Vagina (tissue), 2 donors: ENCODE data around the gene TGFBR2. TPM values are rescaled to one million over a fixed set of nuclear protein-coding genes. Genes with fewer than 3 reads are reported as not detected.

Experiments
- DNase-seq, 2 donors: peaks; one replicate each; pipeline ENCODE4 v3.0.0-alpha.2; 2017; ENCODE audit errors: extremely low spot score in 2 of 2
- H3K27ac ChIP-seq: fragments of 200-600 bp; sonication (generic); one replicate; pipeline ENCODE4 v1.5.1; 2019
- H3K27me3 ChIP-seq: fragments of 200-600 bp; sonication (generic); one replicate; pipeline ENCODE4 v1.5.1; 2019
- H3K36me3 ChIP-seq, 2 donors: fragments of 200-600 bp; sonication (generic); one replicate each; pipeline ENCODE4 v1.5.1; 2017 to 2019
- H3K4me1 ChIP-seq: fragments of 200-600 bp; sonication (generic); one replicate; pipeline ENCODE4 v1.5.1; 2019
- H3K4me3 ChIP-seq, 2 donors: fragments of 200-600 bp; sonication (generic); 1 replicate in 1 of 2; 2 replicates in 1 of 2; pipeline ENCODE4 v1.5.1; 2016 to 2019
- H3K9me3 ChIP-seq: fragments of 200-600 bp; sonication (generic); one replicate; pipeline ENCODE4 v1.5.1; 2019
- CTCF ChIP-seq, 3 experiments: fragments of 450-650 bp in 2 of 3; fragments of 200-600 bp in 1 of 3; sonication (generic) in 1 of 3; IDR thresholded peaks; one replicate each; pipeline ENCODE4 v1.5.1; 2017 to 2019; ENCODE audit warnings: antibody characterized with exemption in 3 of 3, mild to moderate bottlenecking in 2 of 3, moderate library complexity in 2 of 3
- POLR2A ChIP-seq, 2 donors: fragments of 450-650 bp; IDR thresholded peaks; one replicate each; pipeline ENCODE4 v1.6.1; 2017; ENCODE audit warnings: antibody characterized with exemption in 2 of 2, mild to moderate bottlenecking in 2 of 2, moderate library complexity in 2 of 2
- POLR2AphosphoS5 ChIP-seq, 2 donors: sonication (generic); formaldehyde crosslinking; IDR thresholded peaks; one replicate each; pipeline ENCODE4 v1.9.0; 2017; ENCODE audit warnings: antibody characterized with exemption in 2 of 2, mild to moderate bottlenecking in 2 of 2, low read depth in 1 of 2; ENCODE audit not compliant: insufficient read depth in 1 of 2
- intact Hi-C: fragments of 100-400 bp; cut with DNase I; formaldehyde crosslinking; loops from one replicate; pipeline ENCODE4 v1.15.1; 2023
- total RNA-seq: library from RNA; depleted of rRNA; stranded (reverse); fragments of >200 nt; gene quantifications from one replicate; pipeline ENCODE4 v1.2.3, GENCODE V29; 2016

The TGFBR2 gene
- 176 TPM for total RNA-seq

- H3K9me3 ChIP-seq: no peaks in the 10 kb centered on the region
- intact Hi-C loops: loop anchor here (10.0 kb wide), 1 partner anchor 82 kb away; no protein-coding TSS in a partner anchor
- TF ChIP-seq POLR2A (IDR thresholded peaks at IDR 0.05) (peak in 1 of 2 donors; percentile 84), POLR2AphosphoS5 (IDR thresholded peaks at IDR 0.05; ENCODE audit: insufficient read depth in 1 of 2, low read depth in 1 of 2) (peak; percentile 87 to 92), CTCF (IDR thresholded peaks at IDR 0.05) (no peak)
- H3K4me1 ChIP-seq: peaks cover 14% of the 10 kb centered on the region
- H3K27ac ChIP-seq: peak within 1 kb of the TSS; percentile 96
- no peaks in the 10 kb centered on the region for H3K36me3 ChIP-seq
- H3K27me3 ChIP-seq: no peaks in the 10 kb centered on the region
- peak in 1 of 2 donors; percentile 98 for DNase-seq
- H3K4me3 ChIP-seq: peak within 1 kb of the TSS; percentile 75 to 92
Observed at GRCh38 chr3:30606301-30607031, at the start of gene TGFBR2. TSS of gene TGFBR2 (plus strand) at chr3:30606601. CDS start at chr3:30606884, 283 bp downstream.

DNA sequence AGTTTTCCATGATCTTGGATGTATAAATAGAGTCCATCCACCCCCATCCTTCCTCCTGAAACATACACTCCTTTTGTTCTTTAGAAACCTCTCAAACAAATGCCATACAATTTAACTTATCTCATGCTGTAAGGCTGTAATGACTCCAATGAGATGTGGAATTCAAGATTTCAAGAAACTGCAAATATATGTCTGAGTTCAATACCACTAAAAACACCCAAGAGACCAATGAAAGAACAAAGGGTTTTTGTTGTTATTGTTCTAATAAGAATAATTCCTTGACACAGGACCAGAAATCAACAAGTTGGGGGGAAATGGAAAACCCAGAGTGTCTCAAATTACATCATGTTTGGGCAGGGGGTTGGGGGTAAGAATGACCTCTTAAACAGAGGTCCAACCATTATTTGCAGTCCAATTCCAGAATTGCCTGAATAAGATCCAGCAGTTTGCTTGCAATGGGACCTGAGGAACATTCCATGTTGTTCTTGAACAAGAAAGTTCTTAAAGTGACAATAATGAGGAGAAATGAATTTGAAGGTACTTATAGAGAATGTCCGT is 48.6 kb upstream of the TGFBR2 start:
- Histone ChIP-seq H3K36me3 (no peaks in the 10 kb centered on the region), H3K27ac (no peak overlapping the region), H3K9me3 (no peaks in the 10 kb centered on the region), H3K27me3 (no peaks in the 10 kb centered on the region), H3K4me1 (no peaks in the 10 kb centered on the region), H3K4me3 (no peak overlapping the region)
- TF ChIP-seq POLR2A (IDR thresholded peaks at IDR 0.05) (no peak), POLR2AphosphoS5 (IDR thresholded peaks at IDR 0.05; ENCODE audit: insufficient read depth in 1 of 2, low read depth in 1 of 2) (no peak), CTCF (IDR thresholded peaks at IDR 0.05) (no peak)
- DNase-seq: no peak
- intact Hi-C loops: no loop called here

- H3K9me3 ChIP-seq: no peaks in the 10 kb centered on the region
- no peak overlapping the region for H3K27ac ChIP-seq
- intact Hi-C loops: no loop called here
- H3K4me1 ChIP-seq: no peaks in the 10 kb centered on the region
- no peaks in the 10 kb centered on the region for H3K27me3 ChIP-seq
- DNase-seq: no peak
- no peaks in the 10 kb centered on the region for H3K36me3 ChIP-seq
- TF ChIP-seq CTCF (IDR thresholded peaks at IDR 0.05): no peak
- TF ChIP-seq POLR2AphosphoS5 (IDR thresholded peaks at IDR 0.05; ENCODE audit: insufficient read depth in 1 of 2, low read depth in 1 of 2): no peak
- TF ChIP-seq POLR2A (IDR thresholded peaks at IDR 0.05): no peak
- H3K4me3 ChIP-seq: no peak overlapping the region
Observed at GRCh38 chr3:30563956-30564355, 42.4 kb upstream of the TGFBR2 start.

DNA sequence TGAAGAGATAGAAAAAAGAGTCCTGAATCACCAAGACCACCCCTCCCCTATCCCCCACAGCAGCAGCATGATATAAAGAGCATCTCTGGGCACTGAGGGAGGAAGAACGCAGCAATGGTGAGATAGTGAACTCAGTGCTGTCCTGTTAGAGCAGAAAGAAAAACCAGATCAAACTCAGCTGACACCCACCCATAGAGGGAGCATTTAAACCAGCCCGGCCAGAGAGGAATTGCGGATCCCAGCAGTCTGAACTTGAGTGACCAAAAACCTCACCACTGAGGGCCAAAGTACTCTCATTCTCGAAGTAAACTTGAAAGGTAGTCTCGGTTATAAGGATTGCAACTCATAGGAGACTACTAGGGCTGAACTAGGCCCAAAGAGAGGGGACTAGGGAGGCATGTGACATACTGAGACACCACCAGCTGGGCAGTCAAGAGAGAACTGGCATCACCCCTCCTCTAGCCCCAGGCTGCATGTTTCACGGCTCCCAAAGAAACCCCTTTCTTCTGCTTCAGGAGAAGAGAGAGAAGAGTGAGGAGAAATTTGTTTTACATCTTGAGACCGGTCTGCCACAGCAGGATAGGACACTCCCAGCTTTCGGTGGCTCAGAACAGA is 39.2 kb upstream of the TGFBR2 start:
- no peak for DNase-seq
- no peaks in the 10 kb centered on the region for H3K36me3 ChIP-seq
- H3K27ac ChIP-seq: no peak overlapping the region
- no peaks in the 10 kb centered on the region for H3K9me3 ChIP-seq
- intact Hi-C loops: no loop called here
- no peaks in the 10 kb centered on the region for H3K27me3 ChIP-seq
- no peaks in the 10 kb centered on the region for H3K4me1 ChIP-seq
- no peak for TF ChIP-seq CTCF (IDR thresholded peaks at IDR 0.05)
- no peak for TF ChIP-seq POLR2A (IDR thresholded peaks at IDR 0.05)
- TF ChIP-seq POLR2AphosphoS5 (IDR thresholded peaks at IDR 0.05; ENCODE audit: insufficient read depth in 1 of 2, low read depth in 1 of 2): no peak
- no peak overlapping the region for H3K4me3 ChIP-seq
